Activated naive CD8-positive, alpha-beta T cell treated with anti-CD3 and anti-CD28 coated beads, Interleukin-2, amount 50 U/mL, for 24 hours (primary cell): Measurements from ENCODE around the gene SYNRG.
"Not testable (repeated sequence)": the region's sequence is repeated elsewhere in the genome, so short reads cannot be mapped to it uniquely, and the experiment has no call there.

ENCODE experiments used
- ATAC-seq: fragments of 150-1000 bp; cut with Tn5 transposase; one replicate; pipeline ENCODE4 v1.10.0; 2021
- DNase-seq: peaks from one replicate; pipeline ENCODE4 v3.0.0; 2021
- H3K27ac Mint-ChIP-seq: one replicate; pipeline ENCODE4 v1.8.0; 2021; ENCODE audit warnings: mild to moderate bottlenecking, mixed read lengths
- H3K27me3 Mint-ChIP-seq: one replicate; pipeline ENCODE4 v1.8.0; 2021; ENCODE audit warnings: mixed read lengths
- H3K36me3 Mint-ChIP-seq: one replicate; pipeline ENCODE4 v1.8.0; 2021; ENCODE audit warnings: low read depth, mixed read lengths
- H3K4me1 Mint-ChIP-seq: one replicate; pipeline ENCODE4 v1.8.0; 2021; ENCODE audit warnings: mixed read lengths
- H3K4me3 Mint-ChIP-seq: one replicate; pipeline ENCODE4 v1.8.0; 2021; ENCODE audit warnings: mild to moderate bottlenecking, moderate library complexity, mixed read lengths
- H3K9me3 Mint-ChIP-seq: one replicate; pipeline ENCODE4 v1.8.0; 2021; ENCODE audit warnings: mixed read lengths

Gene SYNRG

DNA sequence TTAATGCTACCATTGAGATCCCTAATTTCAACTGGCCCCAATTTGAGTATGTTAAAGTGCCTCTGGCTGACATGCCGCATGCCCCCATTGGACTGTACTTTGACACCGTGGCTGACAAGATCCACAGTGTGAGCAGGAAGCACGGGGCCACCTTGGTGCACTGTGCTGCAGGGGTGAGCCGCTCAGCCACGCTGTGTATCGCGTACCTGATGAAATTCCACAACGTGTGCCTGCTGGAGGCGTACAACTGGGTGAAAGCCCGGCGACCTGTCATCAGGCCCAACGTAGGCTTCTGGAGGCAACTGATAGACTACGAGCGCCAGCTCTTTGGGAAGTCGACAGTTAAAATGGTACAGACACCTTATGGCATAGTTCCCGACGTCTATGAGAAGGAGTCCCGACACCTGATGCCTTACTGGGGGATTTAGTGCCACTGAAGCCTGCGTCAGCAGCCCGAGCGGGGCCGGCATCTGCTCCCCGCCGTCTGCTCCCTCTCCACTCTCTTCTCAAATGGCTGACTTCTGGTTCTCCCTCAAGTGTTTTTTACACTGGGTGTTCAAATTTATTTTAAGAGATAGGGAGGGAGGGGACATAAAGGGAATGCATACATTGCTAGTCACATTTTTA, 96.7 kb downstream of the SYNRG start:
- Mint-ChIP-seq H3K36me3 (peaks cover 12% of the 10 kb centered on the region), H3K9me3 (no peaks in the 10 kb centered on the region), H3K4me3 (no peak overlapping the region), H3K4me1 (no peaks in the 10 kb centered on the region), H3K27ac (no peak overlapping the region), H3K27me3 (no peaks in the 10 kb centered on the region)
- ATAC-seq (no peak), DNase-seq (no peak)

DNA sequence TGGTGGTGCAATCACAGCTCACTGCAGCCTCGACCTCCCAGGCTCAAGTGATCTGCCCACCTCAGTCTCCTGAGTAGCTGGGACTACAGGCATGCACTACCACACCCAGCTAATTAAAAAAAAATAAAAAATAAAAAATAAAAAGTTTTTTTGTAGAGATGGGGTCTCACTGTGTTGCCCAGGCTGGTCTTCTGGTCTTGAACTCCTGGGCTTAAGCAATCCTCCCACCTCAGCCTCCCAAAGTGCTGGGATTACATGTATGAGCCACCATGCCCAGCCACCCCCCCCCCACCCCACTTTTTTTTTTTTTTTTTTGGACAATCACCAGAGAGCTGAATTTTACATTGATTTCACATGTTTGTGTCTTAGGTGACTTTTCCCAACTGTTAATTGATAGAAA, 97.6 kb downstream of the SYNRG start:
- H3K4me1 Mint-ChIP-seq, DNase-seq, ATAC-seq: not testable (repeated sequence)

DNA sequence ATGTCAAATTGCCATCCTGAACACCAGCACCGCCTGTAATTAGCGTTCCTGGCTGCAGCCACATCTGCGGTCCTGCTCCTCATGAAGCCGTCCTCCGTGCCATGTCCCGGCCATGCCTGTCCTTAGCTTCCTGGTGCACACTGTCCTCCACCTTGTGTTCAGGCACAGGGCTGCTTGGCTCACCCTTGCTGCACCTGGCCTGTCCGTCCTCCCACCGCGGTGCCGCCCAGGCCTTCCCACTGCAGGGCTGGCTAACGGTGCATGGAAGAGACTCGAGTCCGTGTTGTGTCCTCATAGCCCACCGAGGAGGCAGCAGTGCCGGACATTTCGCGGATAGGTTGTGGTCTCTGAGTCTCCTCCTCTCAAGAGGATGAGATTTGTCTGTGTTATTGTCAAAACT, 99.2 kb downstream of the SYNRG start:
- DNase-seq (no peak), ATAC-seq (no peak)
- Mint-ChIP-seq H3K4me3 (no peak overlapping the region), H3K9me3 (no peaks in the 10 kb centered on the region), H3K27me3 (no peaks in the 10 kb centered on the region), H3K4me1 (peaks cover 2% of the 10 kb centered on the region), H3K36me3 (peaks cover 9% of the 10 kb centered on the region), H3K27ac (no peak overlapping the region)

More for the DNA sequence above, 97.6 kb downstream of the SYNRG start:
- not testable (repeated sequence) for H3K27me3 Mint-ChIP-seq, H3K4me3 Mint-ChIP-seq, H3K9me3 Mint-ChIP-seq, H3K27ac Mint-ChIP-seq
- H3K36me3 Mint-ChIP-seq = peaks cover 12% of the 10 kb centered on the region

DNA sequence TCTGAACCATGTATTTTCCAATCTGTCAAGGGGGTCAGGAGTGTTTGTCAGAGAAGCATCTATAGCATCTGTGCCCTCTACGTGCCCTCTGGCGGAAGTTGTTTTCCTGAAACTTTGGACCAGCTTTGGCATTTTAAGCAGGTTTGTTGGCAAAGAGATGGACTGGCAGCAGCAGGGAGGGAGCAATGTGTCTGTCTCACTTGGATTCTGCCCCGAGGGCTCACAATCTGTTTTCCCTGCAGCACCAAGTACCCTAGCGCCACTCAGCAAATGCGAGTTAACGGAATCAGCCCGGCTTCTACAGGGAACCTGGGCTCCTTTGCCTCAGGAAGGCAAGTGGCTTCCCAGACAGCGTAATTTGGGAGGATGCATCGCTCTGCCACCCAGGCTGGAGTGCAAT, 102.1 kb downstream of the SYNRG start:
- Mint-ChIP-seq H3K4me1 (peaks cover 2% of the 10 kb centered on the region), H3K27ac (no peak overlapping the region), H3K36me3 (peaks cover 4% of the 10 kb centered on the region), H3K9me3 (no peaks in the 10 kb centered on the region), H3K27me3 (no peaks in the 10 kb centered on the region), H3K4me3 (no peak overlapping the region)
- ATAC-seq (no peak), DNase-seq (no peak)

DNA sequence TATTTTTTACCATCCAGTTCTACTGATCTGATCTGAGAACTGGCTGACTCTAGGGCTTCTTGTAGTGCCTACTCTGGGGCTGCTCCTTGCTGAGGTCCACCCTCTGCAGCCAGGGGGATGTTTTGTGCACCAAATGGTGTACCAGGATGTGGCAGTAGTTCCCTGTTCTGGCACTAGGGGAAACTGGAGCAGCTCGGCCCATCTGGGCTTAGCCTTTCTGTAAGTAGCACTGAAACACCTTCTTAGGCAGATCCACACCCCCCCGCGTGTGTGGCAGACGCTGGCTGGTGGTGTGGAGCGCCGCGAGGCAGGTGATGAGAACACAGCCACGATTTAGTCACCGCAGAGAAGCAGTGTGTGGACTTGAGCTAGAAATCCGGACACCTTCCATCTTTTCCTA, 102.5 kb downstream of the SYNRG start:
- no peak overlapping the region for H3K4me3 Mint-ChIP-seq
- H3K27me3 Mint-ChIP-seq = no peaks in the 10 kb centered on the region
- peaks cover 2% of the 10 kb centered on the region for H3K36me3 Mint-ChIP-seq
- peaks cover 2% of the 10 kb centered on the region for H3K4me1 Mint-ChIP-seq
- H3K9me3 Mint-ChIP-seq = no peaks in the 10 kb centered on the region
- peak; percentile 54 for ATAC-seq
- peak; percentile 18 for DNase-seq
- H3K27ac Mint-ChIP-seq = no peak overlapping the region

DNA sequence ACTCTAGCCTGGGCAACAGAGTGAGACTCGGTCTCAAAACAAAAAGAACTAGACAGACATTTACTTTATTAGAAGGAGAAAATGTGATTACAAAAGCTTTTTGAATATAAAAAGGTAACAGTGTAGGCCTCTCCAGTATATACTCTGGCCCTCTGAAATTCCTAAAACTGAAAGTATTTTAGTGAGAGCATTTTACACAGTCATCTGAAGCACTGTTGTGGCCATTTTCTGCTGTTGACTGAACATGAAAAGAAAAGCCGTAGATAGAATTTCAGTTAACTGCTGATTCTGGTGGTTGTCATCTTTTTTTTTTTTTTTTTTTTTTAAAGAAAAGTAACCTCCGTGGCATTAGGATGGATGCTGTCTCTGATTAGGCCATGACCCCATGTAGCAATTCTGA, 103.9 kb downstream of the SYNRG start:
- H3K4me3 Mint-ChIP-seq = no peak overlapping the region
- no peak overlapping the region for H3K27ac Mint-ChIP-seq
- peaks cover 2% of the 10 kb centered on the region for H3K4me1 Mint-ChIP-seq
- no peak for ATAC-seq
- no peaks in the 10 kb centered on the region for H3K27me3 Mint-ChIP-seq
- no peak for DNase-seq
- H3K9me3 Mint-ChIP-seq = no peaks in the 10 kb centered on the region
- H3K36me3 Mint-ChIP-seq = peaks cover 2% of the 10 kb centered on the region

DNA sequence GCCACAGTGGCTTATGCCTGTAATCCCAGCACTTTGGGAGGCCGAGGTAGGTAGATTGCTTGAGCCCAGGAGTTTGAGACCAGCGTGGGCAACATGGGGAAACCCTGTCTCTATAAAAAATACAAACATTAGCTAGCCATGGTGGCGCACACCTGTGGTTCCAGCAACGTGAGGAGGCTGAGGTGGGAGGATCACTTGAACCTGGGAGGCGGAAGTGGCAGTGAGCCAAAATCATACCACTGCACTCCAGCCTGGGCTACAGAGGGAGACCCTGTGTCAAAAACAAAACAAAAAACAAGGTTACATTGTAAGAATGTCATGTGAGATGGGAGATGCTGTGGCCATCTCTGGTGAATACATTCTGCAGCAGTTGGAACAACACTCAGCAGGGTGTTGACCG, 106.1 kb downstream of the SYNRG start:
- DNase-seq (no peak), ATAC-seq (no peak)
- Mint-ChIP-seq H3K27ac (no peak overlapping the region), H3K36me3 (peaks cover 2% of the 10 kb centered on the region), H3K4me3 (no peak overlapping the region), H3K27me3 (no peaks in the 10 kb centered on the region), H3K9me3 (no peaks in the 10 kb centered on the region), H3K4me1 (peaks cover 4% of the 10 kb centered on the region)

DNA sequence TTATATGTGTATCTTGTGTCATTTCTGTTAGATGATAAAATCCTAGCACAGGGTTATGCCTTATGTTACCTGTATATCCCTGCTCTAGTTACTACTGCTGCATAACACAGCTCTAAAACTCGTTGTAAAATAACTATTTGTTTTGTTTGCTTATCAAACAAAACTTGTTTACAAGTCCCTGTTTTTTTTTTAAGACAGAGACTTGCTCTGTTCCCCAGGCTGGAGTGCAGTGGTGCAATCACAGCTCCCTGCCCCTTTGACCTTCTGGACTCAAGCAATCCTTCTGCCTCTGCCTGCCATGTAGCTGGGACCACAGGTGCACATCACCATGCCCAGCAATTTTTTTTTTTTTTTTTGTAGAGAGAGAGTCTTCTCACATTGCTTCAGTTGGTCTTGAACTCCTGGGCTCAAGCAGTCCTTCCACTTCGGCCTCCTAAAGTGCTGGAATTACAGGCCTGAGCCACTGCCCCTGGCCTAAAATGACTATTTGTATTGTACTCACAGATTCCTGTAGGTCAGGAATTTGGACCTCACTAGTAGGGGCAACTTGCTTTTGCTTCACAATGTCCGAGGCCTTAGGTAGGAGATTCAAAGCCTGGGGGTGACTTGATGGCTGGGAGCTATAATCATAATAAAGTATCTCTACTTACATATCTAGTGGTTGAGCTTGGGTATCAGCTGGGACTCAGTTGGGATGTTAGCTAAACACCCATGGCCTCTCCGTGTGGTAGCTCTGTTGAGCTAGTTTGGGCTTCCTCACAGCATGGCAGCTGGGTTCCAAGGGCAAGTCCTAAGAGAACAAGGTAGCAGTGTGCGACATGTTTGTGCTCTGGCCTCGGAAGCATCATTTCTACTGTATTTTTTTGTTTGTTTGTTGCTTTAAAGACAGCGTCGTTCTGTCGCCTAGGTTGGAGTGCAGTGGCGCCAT, 106.9 kb downstream of the SYNRG start:
- no peak overlapping the region for H3K4me3 Mint-ChIP-seq
- H3K27me3 Mint-ChIP-seq = no peaks in the 10 kb centered on the region
- H3K36me3 Mint-ChIP-seq = peaks cover 2% of the 10 kb centered on the region
- H3K4me1 Mint-ChIP-seq = peaks cover 4% of the 10 kb centered on the region
- H3K27ac Mint-ChIP-seq = no peak overlapping the region
- no peak for ATAC-seq
- no peak for DNase-seq
- H3K9me3 Mint-ChIP-seq = no peaks in the 10 kb centered on the region

DNA sequence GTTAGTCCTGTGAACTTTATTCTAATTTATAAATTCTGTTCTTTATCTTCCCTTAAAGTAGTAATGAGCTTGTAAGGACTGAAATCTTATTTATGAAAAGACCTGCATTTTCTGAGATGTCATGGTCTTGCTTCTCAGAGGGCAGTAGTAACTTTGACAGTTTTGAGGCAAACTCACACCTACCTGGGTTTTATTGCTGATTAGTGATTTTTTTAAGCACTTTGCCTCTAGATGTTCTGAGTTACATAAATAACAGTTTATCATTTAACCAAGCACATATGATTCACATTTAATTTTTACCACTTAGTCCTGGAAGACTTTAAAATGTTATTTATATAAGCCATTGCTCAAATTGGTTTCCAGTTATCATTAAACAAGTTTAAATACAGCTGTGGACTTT, 108.8 kb downstream of the SYNRG start:
- no peak overlapping the region for H3K4me3 Mint-ChIP-seq
- H3K4me1 Mint-ChIP-seq = peaks cover 2% of the 10 kb centered on the region
- H3K36me3 Mint-ChIP-seq = peaks cover 2% of the 10 kb centered on the region
- no peaks in the 10 kb centered on the region for H3K27me3 Mint-ChIP-seq
- no peak for DNase-seq
- H3K27ac Mint-ChIP-seq = no peak overlapping the region
- no peak for ATAC-seq
- no peaks in the 10 kb centered on the region for H3K9me3 Mint-ChIP-seq

DNA sequence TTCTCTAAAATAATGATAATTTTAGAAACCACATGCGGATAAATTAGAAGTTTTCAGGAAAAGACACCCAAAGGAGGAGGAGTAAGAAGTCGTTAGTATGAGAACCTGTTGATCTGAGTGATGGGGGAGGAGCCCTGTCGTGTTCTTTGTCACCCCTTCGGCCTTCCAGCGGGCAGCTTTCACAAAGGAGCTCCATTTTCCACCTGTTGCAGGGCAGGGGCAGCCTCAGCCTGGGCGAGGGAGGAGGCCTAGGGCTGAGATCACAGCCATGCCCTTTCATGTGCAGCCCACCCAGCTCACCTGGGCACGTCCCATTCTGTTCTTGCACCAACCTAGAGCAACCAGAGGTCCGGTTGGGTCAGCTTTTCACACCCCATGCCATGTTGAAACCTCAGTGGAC, 114.2 kb downstream of the SYNRG start:
- no peak overlapping the region for H3K4me3 Mint-ChIP-seq
- no peaks in the 10 kb centered on the region for H3K27me3 Mint-ChIP-seq
- ATAC-seq (no peak), DNase-seq (no peak)
- peaks cover 3% of the 10 kb centered on the region for H3K36me3 Mint-ChIP-seq
- H3K27ac Mint-ChIP-seq = no peak overlapping the region
- H3K4me1 Mint-ChIP-seq = peaks cover 41% of the 10 kb centered on the region
- no peaks in the 10 kb centered on the region for H3K9me3 Mint-ChIP-seq

DNA sequence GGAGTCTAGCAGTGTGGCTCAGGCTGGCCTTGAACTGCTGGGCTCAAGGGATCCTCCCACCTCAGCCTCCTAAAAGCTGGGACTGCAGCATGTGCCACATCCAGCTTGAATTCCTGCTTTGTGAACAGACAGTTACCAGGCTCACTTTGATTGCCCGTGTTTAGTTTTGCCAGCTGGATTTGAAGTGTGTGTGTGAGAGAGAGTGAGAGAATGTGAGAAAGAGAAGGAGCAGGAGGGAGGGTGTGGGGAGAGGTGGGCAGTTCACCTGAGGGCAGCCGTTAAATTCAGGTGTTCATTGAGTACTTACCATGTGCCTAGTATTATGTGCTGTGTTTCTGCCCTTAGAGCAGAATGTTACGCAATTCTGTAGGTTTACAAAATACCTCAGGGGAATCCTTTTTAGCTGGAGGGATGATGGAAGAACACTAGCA, 114.8 kb downstream of the SYNRG start:
- Mint-ChIP-seq H3K4me3 (no peak overlapping the region), H3K36me3 (peaks cover 3% of the 10 kb centered on the region), H3K9me3 (no peaks in the 10 kb centered on the region), H3K27me3 (no peaks in the 10 kb centered on the region), H3K27ac (no peak overlapping the region), H3K4me1 (peaks cover 42% of the 10 kb centered on the region)
- ATAC-seq = no peak
- DNase-seq = no peak

DNA sequence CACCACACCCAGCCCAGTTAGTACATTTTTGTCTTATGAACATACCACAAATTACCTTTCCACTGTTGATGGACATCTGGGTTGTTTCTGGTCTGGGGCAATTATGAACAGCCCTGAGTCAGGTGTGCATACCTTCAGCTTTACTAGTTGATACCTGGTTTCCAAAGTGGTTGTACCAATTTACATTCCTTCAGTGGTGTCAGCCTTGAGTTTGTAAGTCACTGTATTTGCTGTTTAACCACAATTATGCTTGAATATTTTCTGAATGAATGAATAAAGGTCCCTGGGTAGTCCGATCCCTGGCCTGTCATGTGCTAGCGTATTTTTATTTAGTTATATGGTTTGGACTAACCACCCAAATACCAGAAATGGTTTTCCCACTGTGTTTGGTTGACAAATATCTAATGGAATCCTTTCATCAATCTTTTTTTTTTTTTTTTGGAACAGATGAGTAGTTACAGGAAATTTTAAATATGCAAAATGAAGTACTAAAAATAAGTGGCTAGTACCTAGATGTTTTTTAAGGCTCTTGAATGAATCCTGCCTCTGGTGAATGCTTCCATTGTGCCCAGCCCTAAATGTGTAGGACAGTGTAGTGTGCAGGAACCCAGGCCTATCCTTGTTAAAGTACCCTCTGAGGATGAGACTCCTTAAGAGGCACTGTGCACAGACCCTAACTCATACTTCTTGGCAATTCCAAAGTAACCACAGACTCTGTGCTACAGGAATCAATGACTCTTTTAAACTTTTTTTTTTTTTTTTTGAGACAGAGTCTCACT, 115.8 kb downstream of the SYNRG start:
- H3K27ac Mint-ChIP-seq = peak overlapping the region; percentile 27
- H3K4me1 Mint-ChIP-seq = peaks cover 48% of the 10 kb centered on the region
- H3K9me3 Mint-ChIP-seq = no peaks in the 10 kb centered on the region
- DNase-seq (no peak), ATAC-seq (no peak)
- H3K36me3 Mint-ChIP-seq = peaks cover 3% of the 10 kb centered on the region
- no peak overlapping the region for H3K4me3 Mint-ChIP-seq
- H3K27me3 Mint-ChIP-seq = no peaks in the 10 kb centered on the region

DNA sequence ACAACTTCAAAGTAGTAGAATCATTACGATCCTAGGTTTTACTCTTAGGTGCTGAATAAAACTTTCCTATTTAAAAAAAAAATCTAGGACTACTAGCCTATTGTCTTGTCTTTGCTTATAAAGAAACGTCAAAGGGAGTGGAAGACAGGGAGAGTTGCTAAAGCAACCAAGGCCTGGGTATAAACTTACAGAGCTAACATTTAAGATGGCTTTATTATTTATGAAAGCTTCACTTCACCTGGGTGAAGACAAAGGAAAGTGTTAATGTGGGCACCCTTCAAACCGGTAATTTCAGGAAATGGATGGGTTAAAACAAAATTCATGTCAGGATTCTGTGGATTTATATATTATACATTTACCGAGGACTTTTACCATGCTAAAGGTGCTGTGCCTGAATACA, 117.1 kb downstream of the SYNRG start:
- H3K4me3 Mint-ChIP-seq = peak overlapping the region; percentile 94
- H3K27ac Mint-ChIP-seq = no peak overlapping the region
- H3K27me3 Mint-ChIP-seq = peaks cover 4% of the 10 kb centered on the region
- peaks cover 3% of the 10 kb centered on the region for H3K36me3 Mint-ChIP-seq
- ATAC-seq = no peak
- peaks cover 55% of the 10 kb centered on the region for H3K4me1 Mint-ChIP-seq
- DNase-seq = no peak
- H3K9me3 Mint-ChIP-seq = no peaks in the 10 kb centered on the region

DNA sequence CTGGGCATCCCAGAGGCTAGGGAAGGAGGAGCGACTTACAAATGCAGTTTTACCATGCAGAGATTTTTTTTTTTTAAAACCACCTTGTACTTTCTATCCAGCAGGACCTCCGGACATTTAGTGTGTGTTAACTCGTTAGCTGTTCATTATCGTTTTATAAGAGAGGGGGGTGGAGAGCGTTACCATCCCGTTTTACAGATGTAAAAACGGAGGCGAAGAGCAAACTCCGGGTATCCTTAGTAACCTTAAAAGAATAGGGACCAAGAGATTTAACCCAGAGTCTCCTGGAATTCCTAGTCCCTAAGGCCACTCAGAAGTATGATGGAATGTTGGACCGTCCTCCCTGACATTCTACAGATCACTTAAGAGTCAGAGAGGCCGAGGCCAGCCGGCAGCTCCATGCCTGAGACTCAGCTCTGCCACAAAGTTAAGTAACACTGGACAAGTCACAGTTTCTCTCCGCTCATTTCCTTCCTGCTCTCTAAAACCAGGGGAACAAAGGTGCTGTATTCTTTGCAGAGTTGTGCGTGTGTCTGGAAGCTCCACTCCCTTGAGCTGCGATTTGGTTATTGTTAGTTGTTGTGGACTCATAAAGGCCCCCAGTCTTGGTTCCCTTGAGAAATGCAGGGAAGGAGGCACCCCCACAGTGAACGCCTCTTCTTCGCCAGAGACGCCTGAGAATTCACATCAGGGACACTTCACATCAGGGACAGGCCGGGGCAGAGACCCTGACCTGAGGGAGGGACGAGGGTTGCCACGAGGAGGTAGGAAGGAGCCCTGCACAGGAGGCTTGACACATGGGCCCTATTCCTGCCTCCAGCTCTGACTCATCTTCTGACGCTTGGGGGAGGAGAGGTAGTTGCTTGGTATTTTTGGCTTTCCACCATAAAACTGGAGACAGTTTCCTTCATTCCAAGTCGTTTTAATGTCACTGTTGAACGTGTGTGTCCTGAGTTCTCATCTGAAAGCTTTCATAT, 118.3 kb downstream of the SYNRG start:
- DNase-seq (peak; percentile 28), ATAC-seq (peak; percentile 11)
- peak overlapping the region; percentile 85 for H3K27ac Mint-ChIP-seq
- peak overlapping the region; percentile 94 for H3K4me3 Mint-ChIP-seq
- no peaks in the 10 kb centered on the region for H3K9me3 Mint-ChIP-seq
- peaks cover 55% of the 10 kb centered on the region for H3K4me1 Mint-ChIP-seq
- peaks cover 4% of the 10 kb centered on the region for H3K27me3 Mint-ChIP-seq
- H3K36me3 Mint-ChIP-seq = peaks cover 3% of the 10 kb centered on the region
